Right renal pelvis (tissue), 4 donors: ENCODE data around the gene CFAP20DC. TPM values are rescaled to one million over a fixed set of nuclear protein-coding genes. Genes with fewer than 3 reads are reported as not detected.
"Not testable (repeated sequence)": the region's sequence is repeated elsewhere in the genome, so short reads cannot be mapped to it uniquely, and the experiment has no call there.

Experiments
- DNase-seq, 4 donors: peaks; one replicate each; pipeline ENCODE4 v3.0.0-alpha.2; 2013; ENCODE audit warnings: low read depth in 4 of 4, low spot score in 3 of 4, missing footprints in 1 of 4
- polyA plus RNA-seq, 4 donors: library from polyadenylated mRNA; unstranded; fragments of 120-200 nt; gene quantifications; one replicate each; pipeline ENCODE4 v1.2.1, GENCODE V29; 2013; ENCODE audit not compliant: insufficient read length in 4 of 4

Gene CFAP20DC
- polyA plus RNA-seq, 4 donors: 3.5 to 5.3 (median 4.5) TPM

DNA sequence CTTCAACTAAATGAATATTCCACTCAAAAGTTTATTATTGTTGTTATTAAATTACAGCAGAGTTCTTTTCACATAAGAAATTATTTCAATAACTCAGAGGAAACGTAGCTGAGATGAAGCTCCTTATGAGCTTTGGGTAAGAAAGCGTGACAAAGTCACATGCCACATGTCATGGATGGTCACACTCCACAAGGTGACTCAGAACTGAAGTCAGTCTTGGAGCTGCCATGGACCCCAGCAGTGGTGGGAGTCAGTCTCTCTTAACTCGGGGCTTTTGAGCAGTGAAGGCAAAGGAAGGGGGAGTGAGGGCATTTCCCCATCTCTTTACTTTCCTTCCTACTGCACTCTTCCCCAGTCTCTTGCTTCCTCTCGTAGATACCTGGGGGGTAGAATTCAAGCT lies 295.8 kb downstream of the CFAP20DC start:
- no peak for DNase-seq

DNA sequence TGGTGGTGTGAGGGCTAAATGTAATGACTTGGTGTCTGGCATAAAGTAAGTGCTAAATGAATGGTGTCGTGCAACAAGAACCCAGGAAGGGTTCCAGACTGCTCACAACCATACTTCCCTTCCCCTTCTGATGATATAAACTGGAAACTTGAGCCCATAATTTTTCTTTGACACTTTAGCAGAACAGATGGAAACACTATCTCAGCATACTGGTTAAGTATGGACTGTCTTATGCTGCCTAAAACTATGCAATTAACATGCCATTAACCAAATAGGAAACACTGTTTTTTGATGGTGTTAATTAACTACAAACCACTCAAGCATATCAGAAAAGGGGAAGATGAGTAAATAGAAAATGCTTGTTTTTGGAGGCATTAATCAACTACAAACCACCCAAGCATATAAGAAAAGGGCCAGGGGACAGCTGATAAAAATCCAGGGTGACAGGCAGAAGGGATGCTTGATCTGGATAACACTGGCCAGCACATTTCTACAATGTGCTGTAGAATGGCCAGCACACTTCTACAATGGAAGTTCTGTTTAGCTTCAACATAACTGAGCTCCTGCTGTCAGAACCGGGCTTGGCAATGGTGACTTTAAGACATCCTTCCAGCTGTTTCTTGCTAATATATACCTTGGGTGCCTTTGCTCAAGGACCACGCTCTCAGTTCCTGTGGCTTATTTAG lies 297.8 kb downstream of the CFAP20DC start:
- no peak for DNase-seq

GRCh38 chr3:58751235-58751634 lies 298.6 kb downstream of the CFAP20DC start:
- DNase-seq: no peak

- no peak for DNase-seq
These were observed 299.9 kb downstream of the CFAP20DC start for GRCh38 chr3:58749948-58750347.

- DNase-seq: no peak
These were observed 301.8 kb downstream of the CFAP20DC start for GRCh38 chr3:58748024-58748423.

DNA sequence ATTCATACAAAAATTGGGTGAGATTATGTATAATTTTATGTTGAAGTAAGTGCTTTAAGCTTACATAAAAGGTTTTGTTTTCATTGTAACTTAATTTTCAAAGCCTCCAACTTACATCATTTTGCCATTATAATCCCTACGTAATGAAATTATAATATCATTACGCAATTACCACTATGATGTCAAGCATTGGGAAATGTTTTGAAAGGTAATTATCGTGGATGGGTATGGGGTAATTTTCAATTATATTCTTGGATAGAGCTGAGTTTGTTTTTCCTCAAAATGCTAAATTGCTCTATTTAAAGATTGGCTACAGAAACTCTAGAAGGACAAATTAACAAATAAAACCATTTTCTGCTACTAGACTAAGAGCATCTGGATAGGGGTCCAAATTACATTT lies 303.1 kb downstream of the CFAP20DC start:
- DNase-seq: no peak

GRCh38 chr3:58743296-58743695 lies 306.5 kb downstream of the CFAP20DC start:
- DNase-seq: no peak

DNA sequence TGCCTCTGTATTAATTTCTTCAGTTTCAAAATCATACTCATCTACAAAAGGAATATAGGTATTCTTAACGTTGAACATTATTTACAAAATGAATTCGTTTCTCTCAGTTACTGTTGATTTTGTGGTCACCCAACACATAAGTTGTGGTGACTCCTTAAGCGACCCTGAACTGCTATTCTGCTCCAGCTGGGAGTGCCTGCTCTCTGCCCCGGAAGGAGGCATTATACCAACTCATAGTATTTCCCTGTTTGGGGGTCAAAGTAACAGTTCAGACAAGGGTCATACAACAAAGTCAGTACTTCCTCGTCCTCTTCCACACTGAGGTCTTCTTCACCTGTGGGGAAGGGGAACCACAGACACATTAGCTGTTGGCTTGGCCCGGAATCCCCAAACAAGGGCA lies 307.6 kb downstream of the CFAP20DC start:
- DNase-seq: no peak

DNA sequence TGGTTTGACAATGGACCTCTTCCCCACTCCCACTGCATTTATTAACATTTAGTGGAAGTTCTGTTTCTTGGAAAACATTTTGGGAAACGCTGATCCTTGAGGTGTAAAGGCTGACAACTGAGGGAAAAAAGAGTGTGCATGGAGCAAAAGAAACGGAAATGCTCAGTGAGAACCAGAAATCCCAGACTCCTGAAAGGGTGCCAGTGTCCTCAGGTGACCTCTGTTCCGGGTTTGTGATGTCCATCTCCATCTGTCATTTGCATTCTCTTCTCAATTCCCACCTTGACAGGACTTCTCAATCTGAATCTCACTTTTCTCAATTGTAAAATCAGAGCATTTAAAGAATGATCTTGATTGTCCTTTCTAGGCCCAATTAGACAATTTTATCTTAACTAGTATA lies 312.2 kb downstream of the CFAP20DC start:
- no peak for DNase-seq

GRCh38 chr3:58731673-58732072 lies 318.2 kb downstream of the CFAP20DC start:
- DNase-seq: no peak

DNA sequence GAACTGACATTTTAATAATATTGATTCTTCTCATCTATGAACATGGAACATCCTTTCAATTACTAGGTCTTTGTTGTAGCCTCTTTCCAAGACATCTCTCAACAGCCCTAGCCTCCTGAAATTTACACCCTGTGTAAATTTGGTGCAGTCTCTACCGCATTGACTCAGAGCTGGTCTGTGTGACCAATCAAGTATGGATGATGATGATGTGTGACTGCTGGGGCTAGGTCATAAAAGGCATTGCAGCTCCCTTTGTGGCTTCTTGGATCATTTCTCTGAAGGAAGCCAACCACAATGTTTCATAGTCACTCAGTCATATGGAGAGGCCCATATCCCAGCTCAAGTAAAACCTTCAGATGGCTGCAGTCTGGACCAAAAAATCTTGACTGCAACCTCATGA lies 321.1 kb downstream of the CFAP20DC start:
- no peak for DNase-seq

DNA sequence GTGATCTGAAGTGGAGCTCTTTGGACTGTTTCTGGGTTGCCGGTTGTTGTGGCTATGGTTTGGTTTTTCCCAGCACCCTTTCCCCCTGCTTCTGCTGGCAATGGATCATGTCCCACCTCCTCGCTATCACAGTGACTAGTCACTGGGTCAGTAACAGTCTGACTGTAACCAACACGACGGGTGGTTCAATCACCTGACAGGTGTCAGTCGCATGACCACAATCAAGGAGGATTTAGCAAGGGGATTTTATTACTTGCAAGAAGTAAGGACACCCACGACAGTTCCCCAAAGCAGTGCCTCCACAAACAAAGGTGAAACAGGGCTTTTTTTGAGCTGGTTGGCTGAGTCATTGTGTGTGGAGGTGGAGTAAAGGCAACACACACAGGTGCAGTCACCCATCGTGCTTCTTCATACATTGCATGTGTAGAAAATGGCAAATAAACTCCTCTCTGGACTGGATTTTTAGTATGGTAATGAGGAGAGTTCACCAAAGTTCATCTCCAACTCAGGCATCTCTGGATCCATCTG lies 324.4 kb downstream of the CFAP20DC start:
- no peak for DNase-seq

DNA sequence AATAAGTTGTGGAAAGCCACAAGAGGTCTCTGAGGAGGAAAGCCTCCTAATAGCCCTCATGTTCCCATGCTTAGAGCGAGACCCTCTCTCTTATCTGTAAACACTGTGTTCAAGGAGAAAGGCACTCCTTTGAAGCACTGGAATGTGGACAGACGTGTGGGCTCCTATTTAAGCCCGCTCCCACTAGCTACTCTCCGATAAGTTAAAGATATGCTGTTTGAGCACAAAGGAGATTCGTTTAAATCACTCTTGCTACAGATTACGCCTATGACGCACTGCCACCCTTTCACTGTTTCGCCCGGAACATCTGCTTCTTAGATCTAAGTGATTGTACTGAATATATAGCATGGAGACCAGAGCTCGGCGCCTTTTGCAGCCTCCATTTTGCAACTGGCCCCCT lies 325.5 kb downstream of the CFAP20DC start:
- DNase-seq: no peak

- DNase-seq: no peak
These were observed 326.7 kb downstream of the CFAP20DC start for GRCh38 chr3:58723173-58723572.

DNA sequence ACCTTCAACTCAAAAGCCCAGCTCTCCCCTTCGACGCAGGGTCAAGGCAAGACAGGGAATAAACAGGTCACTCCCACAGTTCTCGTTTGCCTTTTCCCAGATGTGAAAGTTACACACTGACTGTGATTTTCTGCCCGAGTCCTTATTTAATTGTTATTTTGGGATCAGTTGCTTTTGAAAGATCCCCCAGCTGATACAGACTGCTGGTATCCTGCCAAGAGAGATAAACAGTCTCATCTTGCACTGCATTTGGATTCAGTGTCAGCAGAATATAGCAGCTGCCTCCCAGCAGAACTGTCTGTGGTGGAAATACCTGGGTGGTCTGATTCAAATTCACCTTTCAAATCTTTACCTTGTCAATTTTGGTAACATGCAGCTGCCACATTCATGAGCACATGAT lies 327.3 kb downstream of the CFAP20DC start:
- peak in 1 of 4 donors; percentile 22 for DNase-seq

DNA sequence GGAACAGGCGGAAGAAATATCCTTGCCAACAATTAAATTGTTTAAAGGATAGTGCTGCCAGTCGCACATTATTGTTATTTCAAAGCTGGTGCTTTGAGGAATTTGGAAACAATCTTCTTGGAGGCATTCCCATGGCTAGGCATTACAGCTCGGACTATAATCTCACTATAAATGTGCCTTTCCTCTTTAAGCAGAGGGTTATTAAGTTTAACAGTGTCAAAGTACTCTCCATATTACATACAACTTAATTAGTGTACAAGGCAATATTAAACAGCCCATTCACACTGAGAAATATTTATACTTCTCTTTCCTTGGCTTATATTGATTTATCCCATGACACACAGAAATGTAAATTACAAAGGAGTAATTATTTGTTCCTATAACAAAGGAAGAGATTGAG lies 329.3 kb downstream of the CFAP20DC start:
- DNase-seq: no peak

DNA sequence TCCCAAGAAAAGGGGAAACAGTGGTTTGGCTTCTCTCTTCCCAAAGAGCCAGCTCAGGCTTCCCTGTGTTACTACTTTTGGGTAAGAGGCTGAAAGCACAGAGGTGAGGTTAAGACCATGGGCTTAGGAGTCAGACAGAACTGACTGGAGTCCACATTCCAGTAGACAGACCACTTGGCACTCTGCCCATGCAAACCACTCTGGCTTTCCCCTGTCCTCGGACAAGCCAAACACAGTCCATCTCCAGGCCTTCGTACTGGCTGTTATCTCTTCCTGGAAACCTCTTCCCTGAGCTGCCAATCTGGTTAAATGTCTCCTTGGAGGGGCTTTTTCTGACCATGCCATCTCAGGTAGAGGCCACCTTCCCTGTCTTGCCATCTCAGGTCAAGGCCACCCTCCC lies 330.1 kb downstream of the CFAP20DC start:
- no peak for DNase-seq

GRCh38 chr3:58713715-58714401 lies 336.0 kb downstream of the CFAP20DC start:
- no peak for DNase-seq

DNA sequence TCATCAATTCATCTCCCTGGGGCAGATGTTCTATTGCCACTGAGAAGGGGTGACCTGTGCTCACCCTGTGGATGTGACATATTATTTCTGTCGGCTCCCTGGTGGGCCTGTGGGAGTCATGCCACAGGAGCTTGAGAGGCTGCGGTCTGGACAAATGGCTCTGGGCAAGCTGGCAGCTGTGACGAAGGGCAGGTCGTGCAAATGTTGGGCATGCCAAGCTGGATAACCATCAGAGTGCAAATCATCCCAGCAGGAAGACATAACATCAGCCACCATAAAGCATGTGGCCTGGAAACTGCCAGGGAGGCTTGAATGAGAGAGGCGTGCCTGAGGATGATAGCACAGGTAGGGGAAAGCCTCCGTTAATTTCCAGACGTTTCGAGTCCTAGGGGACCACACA lies 338.0 kb downstream of the CFAP20DC start:
- no peak for DNase-seq

DNA sequence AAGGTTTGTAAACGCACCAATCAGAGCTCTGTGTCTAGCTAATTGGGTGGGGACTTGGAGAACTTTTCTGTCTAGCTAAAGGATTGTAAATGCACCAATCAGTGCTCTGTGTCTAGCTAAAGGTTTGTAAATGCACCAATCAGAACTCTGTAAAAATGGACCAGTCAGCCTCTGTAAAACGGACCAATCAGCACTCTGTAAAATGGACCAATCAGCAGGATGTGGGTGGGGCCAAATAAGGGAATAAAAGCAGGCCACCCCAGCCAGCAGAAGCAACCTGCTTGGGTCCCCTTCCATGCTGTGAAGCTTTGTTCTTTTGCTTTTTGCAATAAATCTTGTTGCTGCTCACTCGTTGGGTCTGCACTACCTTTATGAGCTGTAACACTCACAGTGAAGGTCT lies 340.8 kb downstream of the CFAP20DC start:
- not testable (repeated sequence) for DNase-seq

DNA sequence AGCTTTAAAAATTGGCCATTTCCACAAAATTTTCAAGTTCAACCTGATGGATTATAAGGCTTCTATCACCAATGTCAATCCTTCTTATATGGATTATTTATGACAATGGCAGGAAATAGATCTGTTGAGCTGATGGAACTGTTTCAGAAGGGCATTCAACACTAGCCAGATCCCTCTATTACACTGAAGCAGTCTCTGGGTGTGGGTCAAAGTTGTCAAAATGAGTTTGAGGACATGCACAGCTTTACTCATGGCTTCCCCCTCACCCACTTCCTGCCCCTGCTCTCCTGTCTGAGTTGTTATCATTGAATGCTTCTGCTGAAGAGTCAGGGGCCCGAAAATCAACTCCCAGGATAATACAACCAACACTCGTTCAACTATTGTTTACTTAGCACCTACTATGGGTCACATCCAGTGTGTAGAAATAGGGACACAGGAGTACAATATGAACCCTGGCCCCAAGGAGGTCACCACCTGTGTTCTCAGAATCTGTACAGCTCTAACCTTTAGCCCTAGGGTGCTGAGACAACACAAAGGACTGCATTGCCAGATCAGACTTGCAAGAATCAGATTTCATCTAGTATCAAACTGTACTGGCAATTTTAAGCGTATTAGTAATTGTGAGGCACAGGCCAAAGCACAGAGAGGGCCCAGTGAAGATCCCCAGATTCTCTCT lies 341.6 kb downstream of the CFAP20DC start:
- no peak for DNase-seq
